DND-41 (cell line): ENCODE measurements around the gene CACNB4.

Experiments
- CTCF ChIP-seq: IDR thresholded peaks from 2 replicates; pipeline ENCODE4 v1.5.1; 2012; ENCODE audit warnings: borderline replicate concordance, low read length, moderate library complexity, mild to moderate bottlenecking; ENCODE audit not compliant: poor library complexity, severe bottlenecking; ENCODE audit errors: extremely low read depth
- EZH2 ChIP-seq: IDR thresholded peaks from 3 replicates; pipeline ENCODE4 v1.6.1; 2012; ENCODE audit warnings: borderline replicate concordance, low read depth, mild to moderate bottlenecking, moderate library complexity, low read length, inconsistent platforms; ENCODE audit not compliant: severe bottlenecking

GRCh38 chr2:152062125-152063091 is 36.4 kb downstream of the CACNB4 start:
- no peak for TF ChIP-seq CTCF
- TF ChIP-seq EZH2: no peak
